Body of pancreas (tissue), 4 donors: Measurements from ENCODE around the gene TUFT1.

ENCODE experiments used
- CTCF ChIP-seq, 7 experiments: fragments of 450-650 bp in 4 of 7; fragments of 200-600 bp in 3 of 7; sonication (generic) in 3 of 7; IDR thresholded peaks; one replicate each; pipeline ENCODE4 v1.5.1; 2016 to 2019; ENCODE audit warnings: antibody characterized with exemption in 7 of 7
- POLR2A ChIP-seq, 3 donors: fragments of 450-650 bp; IDR thresholded peaks; one replicate each; pipeline ENCODE4 v1.6.1; 2016; ENCODE audit warnings: antibody characterized with exemption in 3 of 3, mild to moderate bottlenecking in 2 of 3

DNA sequence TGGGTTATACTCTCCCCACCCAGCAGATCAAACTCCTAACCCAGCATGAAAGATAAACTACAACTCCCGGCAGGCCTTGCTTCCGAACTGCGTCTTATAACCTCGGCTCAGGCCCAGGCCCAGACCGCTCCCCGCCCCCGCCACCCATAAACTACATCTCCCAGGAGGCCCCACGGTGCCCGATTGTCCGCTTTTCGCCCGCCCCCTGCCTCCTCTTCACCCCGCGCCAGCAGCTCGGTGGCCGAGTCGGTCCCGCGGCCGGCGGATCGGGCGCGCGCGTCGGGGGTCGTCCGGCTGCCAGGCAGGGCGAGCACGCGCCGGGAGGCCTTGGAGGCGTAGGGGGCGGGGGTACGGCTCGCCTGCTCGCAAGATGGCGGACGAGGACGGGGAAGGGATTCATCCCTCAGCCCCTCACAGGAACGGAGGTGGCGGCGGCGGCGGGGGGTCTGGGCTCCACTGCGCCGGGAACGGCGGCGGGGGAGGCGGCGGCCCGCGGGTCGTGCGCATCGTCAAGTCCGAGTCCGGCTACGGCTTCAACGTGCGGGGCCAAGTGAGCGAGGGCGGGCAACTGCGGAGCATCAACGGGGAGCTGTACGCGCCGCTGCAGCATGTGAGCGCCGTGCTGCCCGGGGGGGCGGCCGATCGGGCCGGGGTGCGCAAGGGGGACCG is 71.9 kb downstream of the TUFT1 start, which contains the start of gene SNX27:
- TF ChIP-seq CTCF (IDR thresholded peaks at IDR 0.05) (peak in 1 of 7 experiments; percentile 2), POLR2A (IDR thresholded peaks at IDR 0.05) (peak; percentile 30 to 50 (median 31))
